ENCODE data around the gene PTGR3.

- no peak for TF ChIP-seq CTCF (IDR thresholded peaks at IDR 0.05)
- TF ChIP-seq POLR2AphosphoS5 (IDR thresholded peaks at IDR 0.05): no peak
- no peak for TF ChIP-seq POLR2A (IDR thresholded peaks at IDR 0.05)
These were observed 16.0 kb downstream of the PTGR3 start for GRCh38 chr18:75192899-75193298.

Measured in gastroesophageal sphincter (tissue), 3 donors.